Ishikawa (cell line): ENCODE results near the gene AKAP6.

Experiments used
- CEBPB ChIP-seq: IDR thresholded peaks from 2 replicates; pipeline ENCODE4 v1.6.1; 2012
- CREB1 ChIP-seq: IDR thresholded peaks from 2 replicates; pipeline ENCODE4 v1.6.1; 2012; ENCODE audit warnings: low read depth
- EP300 ChIP-seq: IDR thresholded peaks from 2 replicates; pipeline ENCODE4 v1.6.1; 2012; ENCODE audit warnings: borderline replicate concordance
- NFIC ChIP-seq: IDR thresholded peaks from 2 replicates; pipeline ENCODE4 v1.6.1; 2012
- REST ChIP-seq: IDR thresholded peaks from 2 replicates; pipeline ENCODE4 v1.6.1; 2012; ENCODE audit warnings: low read depth, mild to moderate bottlenecking
- TAF1 ChIP-seq: IDR thresholded peaks from 2 replicates; pipeline ENCODE4 v1.6.1; 2012; ENCODE audit warnings: low read depth, mild to moderate bottlenecking
- USF1 ChIP-seq: IDR thresholded peaks from 2 replicates; pipeline ENCODE4 v1.6.1; 2012
- ZBTB7A ChIP-seq: IDR thresholded peaks from 2 replicates; pipeline ENCODE4 v1.6.1; 2012; ENCODE audit warnings: low read depth

GRCh38 chr14:32630701-32631100, 301.6 kb downstream of the AKAP6 start:
- no peak for TF ChIP-seq REST
- TF ChIP-seq USF1, result no peak
- no peak for TF ChIP-seq NFIC
- no peak for TF ChIP-seq EP300
- no peak for TF ChIP-seq ZBTB7A
- no peak for TF ChIP-seq CEBPB
- no peak for TF ChIP-seq TAF1
- no peak for TF ChIP-seq CREB1
